ENCODE measurements around the gene KRTAP4-11.
"Not testable (repeated sequence)": the region's sequence is repeated elsewhere in the genome, so short reads cannot be mapped to it uniquely, and the experiment has no call there.

The KRTAP4-11 gene

GRCh38 chr17:41098042-41098441 is 20.1 kb downstream of the KRTAP4-11 start, which contains the start of gene KRTAP4-8:
Gene KRTAP4-8, minus strand, starts transcription at chr17:41098142. Its CDS starts 58 bp downstream, at chr17:41098084.
- H3K4me3 ChIP-seq = no peak within 1 kb of the TSS
- no peak within 1 kb of the TSS for H3K27ac ChIP-seq

DNA sequence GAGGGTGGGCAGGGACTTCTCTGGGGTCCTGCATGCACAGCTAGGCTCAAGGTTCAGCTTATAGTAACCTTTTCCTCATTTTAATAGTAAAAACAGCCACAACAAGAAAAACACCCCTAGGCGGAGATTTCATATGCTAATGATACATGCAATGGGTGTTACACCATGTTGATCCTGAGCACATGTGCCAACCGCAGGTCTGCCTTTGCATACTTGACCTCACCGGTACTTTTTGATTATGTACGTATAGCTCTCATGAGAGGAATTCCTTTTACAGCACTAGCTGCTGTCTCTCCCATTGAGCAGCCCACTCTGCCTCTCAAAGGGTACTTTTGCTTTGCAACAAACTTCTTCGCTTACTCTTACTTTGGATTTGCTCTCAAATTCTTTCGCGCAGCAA is 22.1 kb downstream of the KRTAP4-11 start:
- H3K4me3 ChIP-seq = no peak overlapping the region
- no peak overlapping the region for H3K27ac ChIP-seq

DNA sequence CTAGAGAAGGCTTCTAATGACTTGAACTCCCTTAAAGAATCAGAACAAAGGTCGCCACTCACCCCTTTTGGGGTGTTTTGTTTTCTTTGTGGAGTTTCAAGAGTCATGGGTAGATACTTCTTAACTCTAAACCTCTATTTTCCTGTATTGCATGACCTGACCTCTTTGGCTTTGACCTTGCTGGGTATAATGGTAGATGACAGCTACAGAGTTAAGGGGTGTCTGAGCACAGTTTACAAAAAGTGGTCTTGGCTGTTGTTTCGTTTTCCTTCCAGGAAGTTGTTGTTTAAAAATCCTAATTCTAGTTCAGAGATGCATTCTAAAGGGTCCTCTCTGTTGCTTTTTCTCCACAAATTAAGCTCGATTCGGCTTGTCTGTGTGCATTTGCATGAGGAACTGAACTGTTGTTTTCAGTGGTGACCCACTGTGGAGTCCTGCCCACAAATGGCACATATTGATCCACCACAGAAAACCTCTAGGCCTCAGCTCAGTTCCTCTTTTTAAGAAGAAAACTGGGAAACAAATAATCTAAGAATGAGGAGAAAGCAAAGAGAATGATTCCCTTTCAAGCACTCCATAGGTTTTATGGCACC is 29.3 kb downstream of the KRTAP4-11 start:
- H3K4me3 ChIP-seq, H3K27ac ChIP-seq: not testable (repeated sequence)

- not testable (repeated sequence) for H3K27ac ChIP-seq, H3K4me3 ChIP-seq
These were observed 33.9 kb downstream of the KRTAP4-11 start, which contains the start of gene KRTAP4-7 for GRCh38 chr17:41084100-41084856. Gene KRTAP4-7, plus strand, starts transcription at chr17:41084150. Its CDS starts 57 bp downstream, at chr17:41084207.

DNA sequence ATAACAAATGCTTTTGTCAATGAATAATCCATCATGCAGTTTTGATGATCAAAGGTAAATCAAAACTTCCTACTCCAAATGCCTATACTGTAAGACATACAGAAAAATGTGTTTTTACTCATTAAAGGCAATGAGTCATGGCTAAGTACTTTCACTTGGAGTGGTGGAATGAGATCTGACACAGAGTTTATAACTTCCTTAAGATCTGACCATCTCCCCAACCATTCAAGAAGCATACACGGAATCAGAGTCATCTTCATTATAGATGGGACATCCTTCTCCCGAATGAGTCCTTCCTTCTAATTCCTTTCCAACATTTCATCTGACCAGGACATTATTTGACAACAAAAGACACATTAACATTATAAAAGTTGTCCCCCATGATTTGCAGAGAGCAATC is 34.7 kb downstream of the KRTAP4-11 start:
- H3K4me3 ChIP-seq, H3K27ac ChIP-seq: not testable (repeated sequence)

- H3K4me3 ChIP-seq = no peak overlapping the region
- H3K27ac ChIP-seq = no peak overlapping the region
These were observed 35.5 kb downstream of the KRTAP4-11 start for GRCh38 chr17:41082626-41083025.

- no peak overlapping the region for H3K4me3 ChIP-seq
- no peak overlapping the region for H3K27ac ChIP-seq
These were observed 41.4 kb downstream of the KRTAP4-11 start for GRCh38 chr17:41076788-41077187.

DNA sequence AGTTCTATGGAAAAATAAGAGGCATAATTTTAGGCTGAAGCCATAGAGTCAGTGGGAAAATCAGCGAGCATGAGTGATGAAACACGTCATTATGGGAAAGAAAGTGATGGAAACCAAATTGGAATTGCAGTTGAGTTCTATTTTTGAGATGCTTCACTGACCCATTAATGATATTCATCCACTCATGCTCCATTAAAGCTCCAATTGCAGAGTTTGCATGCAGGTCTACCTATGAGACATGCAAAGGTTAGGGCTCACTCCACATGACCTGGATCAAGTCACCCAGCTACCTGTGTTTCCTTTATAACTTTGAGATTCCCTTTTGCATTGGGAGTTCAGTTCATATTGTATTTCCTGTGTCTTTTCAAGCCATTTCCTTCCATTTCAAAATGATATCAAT is 44.5 kb downstream of the KRTAP4-11 start:
- H3K27ac ChIP-seq = no peak overlapping the region
- H3K4me3 ChIP-seq = no peak overlapping the region

GRCh38 chr17:41071606-41072360 is 46.4 kb downstream of the KRTAP4-11 start:
- Histone ChIP-seq H3K4me3 (no peak overlapping the region), H3K27ac (no peak overlapping the region)

DNA sequence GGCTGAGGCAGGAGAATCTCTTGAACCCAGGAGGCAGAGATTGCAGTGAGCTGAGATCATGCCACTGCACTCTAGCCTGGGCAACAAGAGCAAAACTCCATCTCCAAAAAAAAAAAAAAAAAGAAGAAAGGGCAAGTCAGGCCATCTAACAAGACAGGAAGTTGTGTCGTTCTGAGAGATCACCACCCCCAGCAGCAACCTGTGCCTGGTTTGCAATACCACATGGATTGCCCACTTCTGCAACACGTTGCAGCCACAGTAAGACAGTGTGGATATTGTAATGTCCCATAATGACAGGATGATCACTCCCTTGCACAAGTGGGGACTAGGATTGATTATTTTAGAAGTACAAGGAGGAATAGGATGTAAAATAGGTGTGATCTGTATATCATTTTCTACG is 49.1 kb downstream of the KRTAP4-11 start:
- Histone ChIP-seq H3K27ac (no peak overlapping the region), H3K4me3 (no peak overlapping the region)

GRCh38 chr17:41067281-41067680 is 50.9 kb downstream of the KRTAP4-11 start:
- H3K4me3 ChIP-seq = no peak overlapping the region
- H3K27ac ChIP-seq = no peak overlapping the region

All from skin epidermis (tissue), 12 donors.